ES-I3 (cell line): ENCODE measurements around the gene DCC.

Experiments used
- H3K36me3 ChIP-seq: 2 replicates; pipeline ENCODE4 v1.6.1; 2013; ENCODE audit warnings: mild to moderate bottlenecking, low read length, control low read depth, moderate library complexity; ENCODE audit not compliant: insufficient read depth
- H3K4me1 ChIP-seq: 2 replicates; pipeline ENCODE4 v1.6.1; 2013; ENCODE audit warnings: mild to moderate bottlenecking, control low read depth, low read length; ENCODE audit not compliant: insufficient read depth
- H3K9ac ChIP-seq: 2 replicates; pipeline ENCODE4 v1.6.1; 2013; ENCODE audit warnings: low read depth, mild to moderate bottlenecking, low read length, moderate library complexity
- H3K9me3 ChIP-seq: 2 replicates; pipeline ENCODE4 v1.6.1; 2013; ENCODE audit warnings: mild to moderate bottlenecking, low read length, moderate library complexity; ENCODE audit not compliant: control insufficient read depth, insufficient read depth

DCC gene

DNA sequence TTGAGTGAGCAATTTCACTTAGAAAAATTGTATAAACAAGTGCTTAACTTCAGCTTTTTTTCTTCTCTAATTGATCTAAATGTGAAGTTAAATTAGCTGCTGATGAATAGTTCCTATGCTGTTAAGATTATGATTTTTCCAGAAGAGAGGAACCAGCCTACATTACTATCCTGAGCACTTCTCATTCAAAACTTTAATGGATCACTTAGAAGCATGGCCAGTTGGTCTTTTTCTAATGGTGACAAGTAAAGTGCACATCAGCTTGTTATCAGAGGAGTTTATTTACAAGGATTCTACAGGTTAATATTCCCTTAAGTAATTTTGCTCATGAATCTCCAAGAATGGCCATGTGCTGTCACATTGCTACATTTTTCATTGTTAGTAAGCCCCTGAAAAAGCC lies 37.1 kb downstream of the DCC start:
- H3K9me3 ChIP-seq = no peaks in the 10 kb centered on the region
- no peaks in the 10 kb centered on the region for H3K36me3 ChIP-seq
- no peaks in the 10 kb centered on the region for H3K4me1 ChIP-seq
- no peak overlapping the region for H3K9ac ChIP-seq

DNA sequence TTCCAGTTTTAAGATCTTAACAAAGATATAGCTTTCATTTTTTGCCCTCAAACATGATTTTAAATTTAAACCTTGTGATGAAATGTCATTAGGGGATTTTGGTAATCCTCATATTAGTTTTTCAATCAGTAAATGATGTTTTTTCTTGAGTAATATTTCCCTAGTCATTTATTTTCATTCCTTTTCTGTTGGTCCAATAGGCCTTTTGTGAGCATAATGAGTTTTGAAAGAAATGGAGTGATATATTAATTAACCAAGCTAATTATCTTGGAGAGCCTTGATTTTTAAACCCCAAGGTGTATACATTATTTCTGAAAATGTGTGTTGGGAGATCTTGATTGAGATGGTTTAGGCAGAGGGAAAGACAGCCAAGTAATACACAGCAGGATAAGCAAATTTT lies 46.3 kb downstream of the DCC start:
- H3K9me3 ChIP-seq = no peaks in the 10 kb centered on the region
- H3K4me1 ChIP-seq = no peaks in the 10 kb centered on the region
- H3K36me3 ChIP-seq = no peaks in the 10 kb centered on the region
- no peak overlapping the region for H3K9ac ChIP-seq

DNA sequence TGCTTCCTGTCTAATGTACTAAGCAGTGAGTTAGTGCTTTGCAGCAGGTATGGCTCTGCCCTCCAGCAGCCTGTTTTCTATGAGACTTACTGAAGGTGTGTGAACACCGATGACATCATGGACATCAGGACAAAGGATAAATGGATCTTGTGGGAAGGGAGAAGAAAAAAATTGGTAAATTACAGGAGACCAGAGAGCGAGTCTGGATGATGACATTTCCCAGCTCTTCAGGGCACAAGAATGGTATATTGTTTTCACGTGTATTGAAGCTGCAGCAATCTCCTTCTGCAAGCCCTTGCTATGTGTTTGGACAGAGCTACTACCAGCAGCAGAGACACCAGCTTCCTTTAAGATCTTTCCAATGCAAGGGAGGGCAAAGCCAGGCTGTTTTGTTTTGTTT lies 47.2 kb downstream of the DCC start:
- H3K36me3 ChIP-seq = no peaks in the 10 kb centered on the region
- no peaks in the 10 kb centered on the region for H3K4me1 ChIP-seq
- H3K9me3 ChIP-seq = no peaks in the 10 kb centered on the region
- no peak overlapping the region for H3K9ac ChIP-seq

DNA sequence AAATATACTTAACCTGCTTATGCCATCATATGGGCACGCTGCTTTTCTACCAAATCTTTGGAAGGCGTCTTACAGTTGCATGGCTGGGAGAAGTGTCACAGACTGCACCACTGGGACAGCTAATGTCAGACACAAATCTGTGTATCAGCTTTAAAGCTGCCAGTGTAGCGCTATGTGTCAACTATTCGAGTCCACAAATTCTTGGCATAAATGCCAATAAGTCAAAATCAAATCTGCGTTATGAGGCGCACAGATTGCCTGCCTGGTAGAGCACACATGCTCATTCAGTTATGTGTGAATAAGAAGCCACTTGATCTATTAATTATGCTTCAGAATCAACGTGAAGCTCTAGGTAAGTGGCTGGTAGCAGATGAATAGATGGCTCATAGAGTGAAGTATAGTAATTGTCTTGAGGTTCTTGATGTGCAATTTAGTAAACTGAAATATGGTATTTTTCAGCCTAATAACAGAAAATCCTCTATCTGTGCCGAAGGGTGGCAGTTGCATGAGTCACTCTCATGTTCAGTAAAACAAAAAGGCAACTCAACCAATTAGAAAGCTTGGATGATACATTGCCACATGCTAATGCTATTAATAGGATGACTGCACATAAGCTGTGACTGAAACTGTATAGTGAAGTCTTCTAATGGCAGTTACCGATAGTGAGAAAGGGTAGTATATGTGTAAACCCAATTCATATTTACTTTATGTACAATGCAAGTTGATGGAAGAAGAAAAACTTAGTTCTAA lies 52.0 kb downstream of the DCC start:
- Histone ChIP-seq H3K9ac (no peak overlapping the region), H3K9me3 (no peaks in the 10 kb centered on the region), H3K4me1 (no peaks in the 10 kb centered on the region), H3K36me3 (no peaks in the 10 kb centered on the region)

DNA sequence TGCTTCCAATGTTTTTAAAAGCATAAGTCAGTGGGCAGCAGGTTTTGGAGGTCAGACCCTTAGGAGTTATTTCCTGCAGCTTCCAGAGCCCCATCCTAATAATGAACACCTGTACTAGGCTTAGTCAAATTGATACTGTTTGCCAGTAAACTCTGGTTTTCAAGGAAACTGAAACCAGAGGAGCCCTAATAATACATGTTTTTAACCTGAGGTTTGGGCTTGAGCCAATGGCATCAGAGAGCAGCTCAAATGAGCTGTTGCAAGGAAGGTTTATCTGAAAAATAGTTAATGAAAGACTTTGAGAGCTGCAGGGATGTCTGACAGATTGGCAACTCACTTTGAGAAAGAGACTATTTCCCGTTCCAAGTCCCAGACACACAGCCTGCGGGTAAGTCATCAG lies 54.6 kb downstream of the DCC start:
- Histone ChIP-seq H3K9ac (no peak overlapping the region), H3K36me3 (no peaks in the 10 kb centered on the region), H3K9me3 (no peaks in the 10 kb centered on the region), H3K4me1 (no peaks in the 10 kb centered on the region)

DNA sequence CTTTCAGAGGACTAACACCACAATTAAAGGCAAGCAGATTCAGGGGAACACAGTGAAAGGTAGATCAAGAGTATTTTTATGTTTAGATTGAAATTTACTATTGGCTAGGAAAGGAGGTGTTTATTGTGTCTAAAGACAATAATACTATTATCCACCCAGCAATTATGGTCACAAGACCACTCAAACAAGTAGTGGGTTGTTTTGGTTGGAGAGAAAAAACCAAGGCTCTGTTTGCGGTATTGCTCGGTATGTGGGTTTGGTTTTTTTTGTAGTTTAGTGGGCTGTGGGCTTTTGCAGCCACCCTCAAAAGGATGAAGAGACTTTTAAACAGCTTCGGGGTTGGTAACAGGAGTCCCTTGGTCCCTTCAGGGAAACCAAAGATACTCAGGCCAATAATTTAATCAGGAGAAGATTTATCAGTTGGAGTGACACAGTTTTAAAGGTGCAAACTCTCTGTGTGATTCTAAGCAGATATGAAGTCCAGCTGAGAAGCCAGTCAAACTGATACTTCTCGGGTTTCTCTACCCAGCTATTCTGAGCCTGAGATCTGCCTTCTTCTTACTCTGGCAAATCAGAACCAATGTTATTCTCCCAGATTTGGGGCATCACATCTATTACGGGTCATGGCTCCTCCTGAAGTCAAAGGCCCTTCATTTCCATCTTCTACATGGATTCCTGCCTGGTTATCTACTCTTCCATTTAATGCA lies 55.3 kb downstream of the DCC start:
- Histone ChIP-seq H3K9ac (no peak overlapping the region), H3K9me3 (no peaks in the 10 kb centered on the region), H3K36me3 (no peaks in the 10 kb centered on the region), H3K4me1 (no peaks in the 10 kb centered on the region)

DNA sequence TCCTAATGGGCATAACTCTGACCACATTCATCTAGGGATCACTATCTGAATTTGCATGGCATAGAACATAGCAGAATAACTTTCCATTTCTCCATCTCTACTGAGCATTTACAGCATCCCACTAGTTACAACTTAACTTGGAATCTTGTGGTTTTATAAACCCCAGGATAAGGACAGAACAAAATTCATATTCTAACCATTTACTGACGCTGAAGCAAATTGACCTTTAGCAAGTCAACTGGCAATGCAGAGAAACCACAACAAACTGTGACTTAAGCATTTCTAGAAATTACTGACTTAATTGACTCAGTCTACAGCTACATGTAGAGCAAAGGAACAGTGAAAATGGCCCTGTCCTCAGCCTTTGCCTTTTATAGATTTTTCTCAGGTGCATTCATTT lies 61.2 kb downstream of the DCC start:
- H3K9ac ChIP-seq = no peak overlapping the region
- H3K9me3 ChIP-seq = no peaks in the 10 kb centered on the region
- no peaks in the 10 kb centered on the region for H3K4me1 ChIP-seq
- H3K36me3 ChIP-seq = no peaks in the 10 kb centered on the region

DNA sequence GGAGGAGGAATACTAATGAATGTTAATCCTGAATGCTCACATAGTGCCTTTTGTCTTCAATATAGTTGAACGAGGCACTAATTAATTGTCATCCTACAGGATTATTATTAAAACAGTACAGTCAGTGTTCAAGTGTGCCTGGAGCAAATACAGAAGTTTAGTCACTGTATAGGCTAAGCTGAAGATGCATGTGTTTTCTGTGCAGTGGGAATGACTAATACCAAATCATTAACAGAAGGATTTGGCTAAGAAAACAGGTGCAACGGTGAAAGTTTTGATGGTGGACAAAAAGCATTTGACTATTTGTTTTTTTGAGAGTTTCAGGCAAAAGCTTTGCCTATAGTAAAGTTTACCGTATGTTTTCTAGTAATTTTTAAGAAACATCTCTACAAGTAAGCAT lies 62.8 kb downstream of the DCC start:
- no peaks in the 10 kb centered on the region for H3K4me1 ChIP-seq
- no peak overlapping the region for H3K9ac ChIP-seq
- no peaks in the 10 kb centered on the region for H3K9me3 ChIP-seq
- no peaks in the 10 kb centered on the region for H3K36me3 ChIP-seq

DNA sequence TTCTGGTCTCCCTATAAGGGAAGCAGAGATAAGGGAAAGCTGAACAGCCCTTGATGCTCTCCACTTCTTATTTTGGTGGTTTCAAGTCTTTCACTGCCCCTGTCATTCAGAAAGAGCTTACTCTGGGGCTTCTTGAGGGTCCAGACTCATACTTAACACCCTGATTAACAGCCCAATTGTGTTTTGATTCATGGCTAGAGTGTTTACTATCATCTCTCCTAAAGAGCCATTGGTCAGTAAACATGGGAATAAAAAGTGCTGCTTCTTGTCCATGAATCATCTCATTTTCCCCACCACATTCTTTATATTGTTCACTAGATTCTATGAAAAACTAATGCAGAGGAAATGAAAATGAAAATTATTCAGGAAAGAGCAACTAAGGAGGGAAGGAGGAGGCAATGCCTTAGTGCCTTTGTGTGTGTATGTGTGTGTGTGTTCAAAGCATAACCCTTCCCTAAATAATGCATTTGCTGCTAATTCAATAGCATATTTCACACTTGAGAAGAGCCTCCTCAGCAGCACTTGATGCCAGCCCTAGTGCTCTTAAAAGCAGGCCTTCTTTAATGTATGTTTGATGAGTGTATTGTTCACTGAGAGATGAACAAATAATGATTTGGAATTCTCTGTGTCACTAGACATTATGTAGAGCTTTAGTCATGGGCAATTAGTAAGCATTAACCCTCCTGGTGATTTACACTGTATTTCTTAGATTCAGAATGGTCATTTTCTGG lies 63.5 kb downstream of the DCC start:
- H3K4me1 ChIP-seq = no peaks in the 10 kb centered on the region
- no peaks in the 10 kb centered on the region for H3K36me3 ChIP-seq
- no peak overlapping the region for H3K9ac ChIP-seq
- H3K9me3 ChIP-seq = no peaks in the 10 kb centered on the region

DNA sequence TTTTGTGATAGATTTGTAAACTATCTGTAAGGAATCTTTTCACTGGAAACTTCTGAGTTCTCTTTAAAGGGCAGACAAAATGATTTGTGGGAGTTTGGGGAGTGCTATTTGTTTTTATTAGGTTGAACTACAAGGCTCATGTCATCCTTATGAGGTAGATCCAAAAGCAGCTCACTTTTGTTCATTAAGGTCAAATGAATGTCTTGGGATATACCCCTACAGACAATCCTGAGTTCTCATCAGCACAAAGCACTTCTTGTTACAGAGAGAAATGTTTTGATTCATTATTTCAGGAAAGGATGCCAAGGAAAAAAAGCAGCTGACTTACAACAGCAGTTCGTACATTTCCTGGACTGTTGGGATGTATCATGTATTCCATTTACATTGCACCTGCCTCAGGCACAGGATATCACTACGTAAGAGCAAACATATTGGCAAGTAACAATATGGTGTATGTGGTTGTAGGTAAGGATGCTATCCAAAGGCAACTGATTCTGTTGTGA lies 68.9 kb downstream of the DCC start:
- Histone ChIP-seq H3K9me3 (no peaks in the 10 kb centered on the region), H3K4me1 (no peaks in the 10 kb centered on the region), H3K36me3 (no peaks in the 10 kb centered on the region), H3K9ac (no peak overlapping the region)

DNA sequence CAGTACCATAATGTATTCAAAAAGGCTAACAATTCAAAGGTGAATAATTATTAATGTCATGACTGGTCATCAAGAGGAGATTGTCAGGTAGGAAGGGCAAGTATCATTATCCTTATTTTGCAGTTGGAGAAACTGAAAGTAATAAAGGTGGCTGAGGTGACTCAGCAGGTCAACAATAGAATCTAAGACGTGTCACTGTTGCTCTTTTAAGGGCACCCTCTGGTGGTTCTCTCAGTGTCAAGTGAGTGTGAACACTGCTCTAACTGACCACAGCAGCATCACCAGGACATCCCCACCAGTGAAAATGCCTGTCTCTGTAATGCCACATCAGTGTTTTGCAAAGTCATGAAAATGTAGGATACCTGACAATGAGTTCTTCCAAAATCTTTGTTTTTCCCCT lies 69.7 kb downstream of the DCC start:
- Histone ChIP-seq H3K9me3 (no peaks in the 10 kb centered on the region), H3K4me1 (no peaks in the 10 kb centered on the region), H3K9ac (no peak overlapping the region), H3K36me3 (no peaks in the 10 kb centered on the region)

DNA sequence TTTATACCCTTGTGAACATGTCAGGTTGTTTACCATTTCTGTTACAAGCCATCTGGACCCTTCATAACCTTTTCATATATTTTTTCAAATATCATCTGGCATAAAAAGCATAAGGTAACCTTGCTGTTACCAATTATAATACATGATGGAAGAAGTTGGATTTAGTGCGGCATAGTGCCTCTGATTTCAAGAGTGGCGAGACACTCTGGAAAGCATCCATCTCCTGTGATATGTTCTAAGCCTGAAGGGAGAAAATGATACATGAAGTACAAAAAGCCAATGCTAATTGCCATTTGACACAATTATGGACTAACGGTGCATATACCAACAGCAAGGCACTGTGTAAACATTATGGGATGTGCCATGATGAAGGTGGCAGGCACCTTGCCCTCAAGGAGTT lies 75.1 kb downstream of the DCC start:
- H3K9ac ChIP-seq = no peak overlapping the region
- H3K9me3 ChIP-seq = no peaks in the 10 kb centered on the region
- no peaks in the 10 kb centered on the region for H3K36me3 ChIP-seq
- no peaks in the 10 kb centered on the region for H3K4me1 ChIP-seq

DNA sequence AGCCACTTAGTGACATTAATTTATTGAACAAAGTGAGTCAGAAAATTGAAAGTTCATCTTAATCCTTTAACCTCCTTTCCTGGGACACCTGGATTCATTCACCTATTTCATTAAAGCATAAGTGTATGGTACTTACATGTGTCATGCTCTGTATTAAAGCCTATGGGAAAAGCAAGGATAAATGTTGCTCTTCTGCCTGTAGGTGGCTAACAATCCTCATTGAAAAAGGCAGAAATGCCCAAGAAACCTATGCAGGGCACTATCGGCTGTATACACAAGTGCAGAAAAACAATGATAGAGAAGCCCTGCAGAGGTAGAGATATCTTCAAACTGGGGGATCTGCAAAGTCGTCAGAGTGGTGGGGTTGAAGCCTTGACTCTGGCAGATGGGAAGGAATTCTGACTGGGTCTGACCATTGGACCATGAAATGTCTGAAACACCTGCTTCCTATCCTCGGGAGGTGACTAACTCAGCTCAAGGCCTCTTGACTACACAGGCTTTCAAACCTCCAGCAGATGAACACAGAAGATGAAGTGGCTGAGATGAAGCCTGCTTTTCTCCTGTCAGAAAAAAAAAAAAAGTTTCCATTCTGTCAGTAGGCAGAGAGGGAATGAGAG lies 83.1 kb downstream of the DCC start:
- Histone ChIP-seq H3K36me3 (no peaks in the 10 kb centered on the region), H3K4me1 (no peaks in the 10 kb centered on the region), H3K9ac (no peak overlapping the region), H3K9me3 (no peaks in the 10 kb centered on the region)

DNA sequence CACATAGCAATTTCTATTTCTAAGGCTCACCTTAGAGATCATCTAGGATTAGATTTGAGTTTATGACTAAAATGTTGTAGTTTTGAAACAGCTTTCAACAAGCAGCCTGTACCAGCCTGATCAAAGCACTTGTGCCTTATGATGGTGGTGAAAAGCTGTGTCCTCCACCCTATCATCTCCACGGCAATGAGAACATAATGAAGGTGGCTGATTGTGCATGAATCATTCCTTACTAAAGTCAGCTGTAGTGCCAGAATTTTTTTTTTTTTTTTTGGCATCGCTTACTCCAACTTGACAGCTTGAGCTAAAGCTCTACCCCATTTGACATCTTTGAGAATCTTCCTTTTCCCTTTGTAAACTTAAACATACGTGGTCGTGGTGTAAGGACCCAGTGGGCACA lies 86.0 kb downstream of the DCC start:
- Histone ChIP-seq H3K9me3 (no peaks in the 10 kb centered on the region), H3K4me1 (no peaks in the 10 kb centered on the region), H3K36me3 (no peaks in the 10 kb centered on the region), H3K9ac (no peak overlapping the region)
